Measurements from ENCODE around the gene COL5A2.

The COL5A2 gene

DNA sequence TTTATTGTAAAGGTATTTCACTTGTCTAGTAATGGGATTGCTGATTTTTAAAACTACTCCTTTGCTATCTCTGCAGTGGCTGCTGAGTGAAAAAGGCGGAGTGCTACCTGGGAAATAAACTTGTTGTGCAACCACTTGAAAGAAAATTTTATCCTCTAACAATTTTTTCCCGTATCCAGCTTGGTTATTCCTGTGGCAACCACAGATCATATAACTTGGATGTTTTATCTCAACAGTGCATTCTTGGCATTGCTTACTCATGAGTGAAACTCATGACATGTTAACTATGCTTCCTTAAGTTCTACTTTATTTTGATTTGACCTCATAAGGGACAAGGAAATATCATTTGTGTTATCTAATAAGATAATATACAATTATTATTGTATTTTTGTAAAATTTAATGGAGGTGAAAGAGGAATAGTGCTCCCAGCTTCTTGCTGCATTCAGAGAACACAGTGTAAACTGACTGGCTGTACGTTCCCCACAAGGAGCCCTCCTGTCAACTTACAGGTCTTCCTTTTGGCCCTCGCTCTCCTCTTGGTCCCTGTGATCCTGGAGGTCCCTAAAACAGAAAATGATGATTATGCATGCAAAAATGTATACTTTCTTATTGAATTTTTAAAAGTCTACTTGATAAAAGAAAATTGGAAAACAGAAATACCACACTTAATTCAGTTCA lies 82.7 kb downstream of the COL5A2 start:
- peak; percentile 21 for DNase-seq (ENCODE audit: low spot score)

DNA sequence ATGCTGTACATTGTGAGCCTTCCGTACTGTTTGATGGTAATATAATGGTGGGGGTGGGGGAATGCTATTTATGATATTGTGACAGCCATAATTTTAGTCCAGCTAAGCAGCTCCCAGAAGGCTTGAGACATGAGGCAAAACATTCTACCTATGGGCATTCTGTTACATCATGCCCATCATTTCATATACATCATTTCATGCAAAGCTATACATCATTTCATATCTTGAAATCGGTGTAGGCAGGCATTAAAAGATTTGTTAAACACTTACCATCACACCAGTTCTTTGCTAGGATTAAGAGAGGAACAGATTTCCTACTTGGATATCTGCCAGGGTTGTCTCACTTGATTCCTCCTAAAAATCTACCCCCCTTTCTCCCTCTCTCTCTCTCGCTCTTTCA lies 84.5 kb downstream of the COL5A2 start:
- no peak for DNase-seq (ENCODE audit: low spot score)

DNA sequence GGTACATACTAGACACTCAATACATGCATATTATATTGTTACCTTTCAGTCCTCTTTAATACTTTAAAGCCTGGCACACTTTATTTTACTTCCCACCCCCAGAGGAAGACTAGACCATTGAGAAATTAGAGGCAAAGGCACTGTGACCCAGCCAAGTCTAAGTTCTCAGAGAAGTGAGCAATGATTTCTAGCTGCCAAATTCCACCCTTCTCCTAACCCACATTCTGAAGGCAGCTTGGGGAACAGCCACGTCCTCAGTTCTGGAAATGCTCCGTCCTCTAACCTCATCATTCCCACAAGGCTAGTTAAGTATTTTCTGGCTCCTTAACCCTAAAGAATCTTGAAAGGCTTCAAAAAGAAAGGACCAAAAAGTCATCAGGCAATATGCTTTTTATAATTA lies 86.6 kb downstream of the COL5A2 start:
- no peak for DNase-seq (ENCODE audit: low spot score)

DNA sequence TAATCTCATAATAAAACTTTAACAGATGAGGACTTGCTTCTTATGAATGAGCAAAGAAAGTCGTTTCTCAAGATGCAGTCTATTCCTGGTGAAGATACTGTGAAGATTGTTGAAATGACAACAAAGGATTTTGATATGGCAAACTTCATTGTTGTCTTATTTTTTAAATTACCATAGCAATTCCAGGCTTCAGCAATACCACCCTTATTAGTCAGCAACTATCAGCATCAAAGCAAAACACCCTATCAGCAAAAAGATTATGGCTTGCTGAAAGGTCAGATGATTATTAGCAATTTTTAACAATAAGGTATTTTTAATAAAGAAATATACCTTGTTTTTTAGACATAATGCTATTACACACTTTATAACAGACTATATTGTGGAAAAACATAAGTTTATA lies 88.3 kb downstream of the COL5A2 start:
- DNase-seq (ENCODE audit: low spot score) = no peak

DNA sequence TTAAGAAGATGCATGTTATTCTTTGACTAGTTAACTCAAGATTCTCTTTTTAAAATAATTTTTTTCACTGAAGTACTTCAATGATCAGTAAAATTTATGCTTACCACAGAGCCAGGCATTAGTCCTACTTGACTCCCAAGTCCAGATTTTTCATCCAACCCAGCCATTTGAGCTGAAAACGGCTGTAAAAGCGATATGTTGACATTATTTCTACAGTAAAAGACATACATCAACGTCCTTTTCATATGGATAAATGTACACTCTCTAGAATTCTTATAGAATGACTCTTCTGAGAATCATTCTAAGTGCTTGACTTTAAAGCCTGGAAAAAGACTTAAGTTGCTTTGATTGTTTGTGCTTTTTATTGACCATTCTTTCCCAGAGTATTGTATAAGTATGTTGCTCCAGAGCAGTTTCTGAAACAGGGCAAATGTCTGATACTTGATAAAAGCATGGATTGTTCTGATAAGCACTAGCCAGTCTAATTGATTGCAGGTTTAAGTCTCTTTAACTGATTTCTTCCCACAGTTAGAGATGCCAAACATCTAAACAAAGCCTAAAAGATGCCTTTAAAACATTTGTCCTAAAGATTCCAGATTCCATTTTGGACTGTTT lies 90.9 kb downstream of the COL5A2 start:
- no peak for DNase-seq (ENCODE audit: low spot score)

DNA sequence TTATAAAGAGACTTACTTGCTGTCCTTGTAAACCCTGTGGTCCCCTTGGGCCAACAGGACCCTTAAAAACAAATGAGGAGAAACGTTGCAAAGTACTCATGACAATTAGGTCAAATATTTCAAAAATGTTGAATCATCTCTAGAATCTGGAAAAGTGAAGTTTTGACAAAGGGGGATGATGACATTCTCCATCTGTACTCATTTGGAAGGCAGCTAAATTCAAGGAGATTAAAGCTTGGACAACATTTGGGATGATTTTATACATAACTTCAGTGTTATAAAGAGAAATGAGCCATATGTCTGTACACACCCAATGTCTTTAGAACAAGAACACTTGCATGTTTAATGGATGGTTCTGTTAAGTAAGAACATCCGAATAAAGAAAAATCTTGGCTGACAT lies 92.9 kb downstream of the COL5A2 start:
- DNase-seq (ENCODE audit: low spot score) = peak; percentile 17

DNA sequence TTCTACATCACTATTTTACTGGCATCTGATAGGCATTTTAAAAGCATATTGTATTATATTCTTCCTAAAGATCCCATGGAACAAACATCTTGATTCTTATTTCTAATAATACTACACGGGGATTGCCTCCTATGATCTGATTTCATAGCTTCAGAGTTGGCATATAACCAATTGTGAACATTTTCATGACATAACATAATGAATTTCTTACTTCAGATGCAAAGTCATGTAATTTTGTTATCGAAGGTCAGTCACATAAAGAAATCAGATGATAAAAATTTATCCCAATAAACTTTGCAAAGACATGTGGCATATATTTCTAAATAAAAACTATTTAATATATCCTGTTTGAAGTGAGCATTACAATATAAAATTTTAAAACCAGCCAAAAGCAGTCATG lies 93.3 kb downstream of the COL5A2 start:
- DNase-seq (ENCODE audit: low spot score) = no peak

DNA sequence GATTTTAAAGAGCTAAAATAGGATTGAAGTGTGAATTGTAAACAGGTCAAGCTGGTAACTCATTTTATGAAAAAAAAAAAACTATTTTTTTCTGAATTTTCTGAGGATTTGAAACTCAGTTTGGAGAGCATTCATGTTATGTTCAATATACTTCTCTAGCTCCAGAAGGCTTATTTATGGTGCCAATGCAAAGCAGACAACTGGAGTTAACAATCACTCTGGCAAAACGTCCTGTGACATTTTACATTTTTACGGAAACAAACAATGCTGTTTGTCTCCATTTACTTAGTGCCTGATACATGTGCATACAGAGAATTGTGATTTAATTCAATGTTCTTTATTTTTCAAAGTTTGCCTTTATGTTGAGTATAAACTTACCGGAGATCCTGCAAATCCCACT lies 96.0 kb downstream of the COL5A2 start:
- DNase-seq (ENCODE audit: low spot score) = no peak

DNA sequence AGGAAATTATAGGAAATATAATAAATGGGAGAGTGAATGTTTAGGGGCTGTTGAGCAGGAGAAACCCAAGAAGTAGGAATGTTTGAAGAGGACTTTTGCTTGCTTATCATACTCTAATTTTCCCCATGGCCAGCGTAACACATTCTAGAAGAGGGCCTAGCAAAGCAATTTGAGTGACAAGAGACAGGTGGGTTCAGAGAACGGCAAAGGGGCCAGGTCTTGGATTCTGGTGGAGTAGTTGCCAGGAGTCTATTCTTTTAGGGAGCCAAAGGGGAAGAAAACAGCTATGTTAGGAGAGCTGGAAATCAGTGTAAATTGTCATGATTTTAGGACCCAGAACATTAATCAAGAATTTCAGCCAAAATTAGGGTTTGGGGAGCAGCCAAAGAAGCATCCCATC lies 96.5 kb downstream of the COL5A2 start:
- DNase-seq (ENCODE audit: low spot score) = no peak

DNA sequence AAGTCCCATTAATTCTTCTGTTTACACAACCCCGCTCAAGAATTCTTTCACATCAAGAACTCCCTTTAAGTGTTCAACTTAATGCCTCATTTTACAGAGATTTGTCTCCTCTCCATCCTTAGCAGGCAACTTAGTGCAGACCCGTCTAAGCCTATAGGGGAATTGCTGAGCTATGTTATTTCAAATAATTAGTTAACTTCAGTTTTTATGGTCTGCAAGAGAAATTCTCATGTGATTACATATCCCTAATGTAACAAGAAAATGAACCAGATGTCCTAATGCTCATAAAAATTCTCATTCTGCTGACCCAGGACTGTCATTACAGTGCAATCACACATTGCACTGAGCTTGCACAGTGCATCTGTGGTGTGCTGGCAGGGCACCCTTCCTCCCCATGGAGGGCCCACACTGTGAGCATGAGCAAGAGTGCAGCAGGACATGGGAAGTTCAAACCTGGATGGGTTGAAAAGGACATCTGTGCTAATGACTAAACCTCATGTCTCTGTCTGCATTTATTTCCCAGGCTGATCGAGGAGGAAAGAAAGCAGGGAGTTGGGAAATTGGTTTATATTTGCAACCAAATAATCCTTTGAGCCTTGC lies 97.1 kb downstream of the COL5A2 start:
- no peak for DNase-seq (ENCODE audit: low spot score)

DNA sequence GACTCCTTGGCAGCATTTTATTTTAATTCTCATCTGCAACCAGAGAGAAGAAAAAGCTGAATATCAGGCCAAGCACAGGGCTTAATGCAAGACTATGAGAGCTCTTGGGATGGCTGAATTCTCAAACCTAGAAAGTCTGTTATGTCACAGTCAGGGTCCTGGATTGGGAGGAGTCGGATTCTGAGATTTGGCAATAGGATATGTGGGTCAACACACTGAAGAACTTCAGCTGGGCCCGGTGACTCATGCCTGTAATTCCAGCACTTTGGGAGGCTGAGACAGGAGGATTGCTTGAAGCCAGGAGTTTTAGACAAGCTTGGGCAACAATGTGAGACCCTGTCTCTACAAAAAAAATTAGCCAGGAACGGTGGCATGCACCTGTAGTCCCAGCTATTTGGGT lies 103.0 kb downstream of the COL5A2 start:
- no peak for DNase-seq (ENCODE audit: low spot score)

DNA sequence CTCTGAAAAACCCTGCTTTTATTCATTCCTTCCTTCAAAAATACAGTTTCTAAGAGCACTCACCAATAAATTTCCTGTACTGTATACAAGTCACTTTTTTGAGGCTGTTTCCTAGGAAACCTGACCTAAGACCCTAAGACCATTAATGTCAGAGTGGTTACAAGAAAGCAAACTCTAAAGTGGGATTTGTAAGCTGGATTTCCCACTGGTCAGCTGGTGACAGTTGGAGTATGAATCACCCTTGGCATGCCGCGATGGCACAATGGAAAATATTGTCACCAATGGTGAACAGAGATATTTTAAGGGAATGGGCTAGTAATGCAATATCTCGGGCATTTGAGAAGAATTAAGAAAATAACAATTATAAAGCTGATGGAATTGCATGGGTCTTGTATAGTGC lies 103.4 kb downstream of the COL5A2 start:
- DNase-seq (ENCODE audit: low spot score) = no peak

DNA sequence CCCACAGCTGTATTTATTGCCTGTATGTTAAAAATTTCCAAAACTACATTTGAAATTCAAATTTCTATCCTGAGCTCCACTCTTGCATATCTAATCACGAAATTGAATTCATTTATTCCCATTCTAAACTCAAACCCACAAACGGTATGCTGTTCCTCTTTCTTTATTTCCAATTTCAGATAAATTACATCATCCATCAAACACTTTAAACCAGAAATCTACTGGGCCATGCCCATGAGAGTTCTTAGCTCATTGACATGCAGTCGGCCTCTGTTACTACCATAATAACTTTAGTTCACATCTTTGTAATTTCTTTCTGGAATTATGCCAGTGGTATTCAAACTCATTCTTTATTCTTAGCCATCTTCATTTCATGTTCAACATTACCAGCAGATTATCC lies 105.1 kb downstream of the COL5A2 start:
- no peak for DNase-seq (ENCODE audit: low spot score)

DNA sequence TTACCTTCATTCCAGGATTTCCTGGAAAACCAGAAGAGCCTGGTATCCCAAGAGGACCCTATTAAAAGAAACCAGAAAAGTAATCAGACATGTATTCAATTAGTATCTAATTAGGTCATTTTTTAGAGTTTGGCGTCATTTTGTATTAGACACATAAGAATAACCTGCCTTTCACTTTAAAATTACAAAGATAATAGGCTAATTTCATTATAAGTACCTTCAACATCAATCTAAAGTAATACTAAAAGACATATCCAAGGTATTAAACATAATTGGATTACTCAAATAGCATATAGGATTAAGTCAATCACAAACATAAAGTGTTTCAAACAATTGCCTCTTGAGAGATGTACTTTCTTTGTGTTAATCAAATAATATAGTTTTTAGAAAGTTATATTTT lies 107.5 kb downstream of the COL5A2 start:
- DNase-seq (ENCODE audit: low spot score) = no peak

DNA sequence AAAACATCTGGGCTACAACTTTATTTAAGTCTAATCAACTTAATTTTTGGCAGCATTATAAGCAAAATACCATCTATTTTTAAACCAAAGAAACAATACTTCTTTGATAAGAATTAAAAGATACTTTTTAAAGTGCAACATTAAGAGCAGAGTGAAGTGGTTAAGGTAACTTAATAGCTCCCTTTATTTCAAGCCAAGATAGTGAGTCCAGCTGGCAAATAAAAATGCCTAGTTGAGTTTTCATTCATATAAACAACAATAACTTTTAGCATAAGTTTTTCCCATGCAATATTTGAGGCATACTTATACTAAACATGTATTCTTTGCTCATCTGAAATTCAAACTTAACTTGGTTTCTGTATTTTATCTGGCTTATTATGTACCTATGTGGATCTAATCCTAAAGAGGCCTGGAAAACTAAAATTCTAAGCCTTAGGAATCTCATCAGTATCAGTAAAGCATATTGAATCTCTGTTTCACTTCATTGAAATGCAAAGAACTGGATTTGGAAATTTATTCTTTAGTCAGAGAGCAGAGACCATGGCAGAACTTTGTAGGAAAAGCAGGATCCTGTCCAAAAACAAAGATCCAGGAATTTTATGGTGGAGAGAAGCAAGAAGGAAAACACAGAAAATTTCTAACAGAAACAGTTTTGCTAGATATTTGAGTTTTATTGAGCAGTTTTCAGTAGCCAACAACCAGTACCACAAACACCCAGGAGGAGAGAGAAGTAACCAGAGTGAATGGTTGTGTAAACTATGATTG lies 109.5 kb downstream of the COL5A2 start:
- DNase-seq (ENCODE audit: low spot score) = no peak

DNA sequence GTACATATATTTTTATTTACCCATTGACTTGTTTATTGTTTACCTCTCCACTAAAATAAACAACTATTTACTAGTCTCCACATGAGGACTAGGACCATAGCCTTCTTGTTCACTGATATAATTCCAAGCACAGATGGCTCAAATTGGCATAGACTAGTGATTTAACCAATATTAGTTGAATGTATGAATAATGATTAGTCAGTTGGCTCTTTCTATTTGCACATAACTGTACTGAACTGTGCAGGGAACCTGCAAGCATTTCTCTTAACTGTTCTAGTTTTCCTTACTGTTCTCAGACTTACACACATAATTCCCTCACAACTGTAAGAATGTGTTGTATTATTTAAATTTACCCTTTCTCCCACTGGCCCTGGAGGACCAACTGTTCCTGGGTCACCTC lies 113.5 kb downstream of the COL5A2 start:
- DNase-seq (ENCODE audit: low spot score) = peak; percentile 18

DNA sequence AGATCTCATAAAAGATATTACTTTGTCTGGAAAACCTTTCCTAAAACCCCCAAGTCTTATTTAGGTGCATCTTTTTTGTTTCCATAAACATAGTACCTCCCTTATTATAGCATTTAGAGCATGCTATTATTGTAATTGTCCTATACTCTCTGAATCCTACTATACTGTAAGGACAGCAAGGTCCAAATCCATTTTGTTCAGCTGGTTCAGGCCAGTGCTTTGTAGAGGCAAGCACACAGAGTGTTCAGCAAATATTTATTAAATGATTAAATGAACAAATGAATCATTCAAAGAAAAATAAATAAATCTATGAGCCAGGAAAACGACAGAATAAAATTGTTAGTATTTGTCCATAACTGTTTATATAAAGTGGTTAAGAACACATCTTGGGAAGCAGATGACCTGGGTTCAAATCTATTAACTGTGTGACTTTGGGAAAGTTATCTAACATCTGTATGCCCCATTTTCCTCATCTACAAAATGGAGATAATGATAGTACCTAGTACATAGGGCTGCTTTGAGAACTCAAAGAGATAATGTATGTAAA lies 119.4 kb downstream of the COL5A2 start:
- DNase-seq (ENCODE audit: low spot score) = no peak

DNA sequence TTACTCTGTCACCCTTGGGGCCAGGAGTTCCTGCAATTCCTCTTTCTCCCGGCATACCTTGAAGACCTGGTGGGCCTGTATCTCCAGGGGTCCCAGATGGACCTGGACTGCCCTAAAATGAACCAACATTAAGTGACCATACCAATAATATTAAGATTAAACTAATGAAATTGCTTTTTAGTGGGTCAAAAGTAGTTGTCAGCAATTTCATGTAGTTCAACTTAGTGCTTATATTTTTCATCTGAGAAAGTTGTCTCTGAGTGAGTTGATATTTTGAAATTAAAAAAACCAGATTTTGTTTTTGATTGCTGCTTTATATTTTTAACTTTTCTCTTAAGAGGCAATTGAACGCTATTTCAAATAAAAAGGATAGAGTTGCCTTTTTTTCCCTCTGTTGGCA lies 122.2 kb downstream of the COL5A2 start:
- no peak for DNase-seq (ENCODE audit: low spot score)

DNA sequence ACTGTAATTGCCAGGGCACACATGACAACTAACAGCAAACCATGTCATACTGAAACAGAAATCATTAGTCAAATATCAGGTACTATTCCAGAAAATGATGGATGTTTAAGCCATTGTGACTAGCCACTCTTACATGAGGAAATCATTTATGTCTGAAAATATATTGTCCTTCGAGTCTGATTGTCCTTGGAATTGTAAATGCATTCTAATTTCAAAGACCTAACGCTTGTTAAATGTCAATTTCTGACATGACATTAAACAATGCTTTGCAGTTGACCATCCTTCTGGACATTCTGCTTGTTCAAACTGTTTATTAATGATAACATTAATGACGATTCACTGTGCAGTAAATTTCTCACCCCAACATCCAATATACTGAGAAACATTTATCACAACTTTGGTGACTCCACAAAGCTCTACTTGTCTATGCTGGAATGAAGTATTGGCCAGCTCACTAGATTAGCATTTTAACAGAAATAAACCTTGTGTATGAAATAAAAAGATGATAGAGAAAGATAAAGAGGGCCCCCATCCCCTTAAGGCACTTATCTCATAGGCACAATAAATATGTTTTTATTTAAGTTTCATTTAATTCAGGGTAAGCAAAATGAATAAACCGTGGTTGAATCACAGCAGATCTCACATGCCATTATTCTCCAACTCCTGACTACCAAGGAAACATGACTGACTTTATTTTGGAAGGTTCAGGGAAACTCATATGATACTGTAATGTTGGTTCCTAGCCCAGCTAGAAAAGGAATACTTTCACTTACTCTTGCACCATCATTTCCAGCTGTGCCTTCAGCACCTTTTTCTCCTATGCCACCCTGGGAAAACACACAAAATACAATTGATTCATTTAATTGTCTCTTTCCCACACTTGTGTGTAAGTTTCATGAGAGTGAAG lies 123.1 kb downstream of the COL5A2 start:
- DNase-seq (ENCODE audit: low spot score) = no peak

DNA sequence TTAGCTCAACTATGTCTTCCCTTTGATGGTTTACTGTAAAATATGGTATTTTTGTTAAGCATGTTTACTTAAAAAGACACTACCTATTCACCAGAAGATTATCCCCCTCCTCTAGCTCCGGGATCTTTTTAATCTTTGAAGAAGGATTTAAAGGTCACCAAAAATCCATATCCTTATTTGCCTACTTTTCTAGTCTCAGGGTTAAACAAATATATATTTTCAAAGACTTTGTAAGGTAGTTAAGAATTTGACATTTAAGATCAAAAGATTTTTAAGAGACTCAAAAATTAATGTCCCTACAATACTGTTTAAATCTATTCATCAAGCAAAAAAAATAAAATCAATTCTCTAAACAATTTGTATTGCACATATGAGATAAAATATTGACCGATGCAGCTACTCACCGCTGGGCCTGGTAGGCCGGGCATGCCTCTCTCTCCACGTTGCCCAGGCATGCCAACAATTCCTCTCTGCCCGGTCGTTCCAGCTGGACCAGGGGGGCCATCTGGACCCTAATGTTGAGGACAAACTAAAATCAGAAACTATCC lies 129.3 kb downstream of the COL5A2 start:
- DNase-seq (ENCODE audit: low spot score) = no peak

DNA sequence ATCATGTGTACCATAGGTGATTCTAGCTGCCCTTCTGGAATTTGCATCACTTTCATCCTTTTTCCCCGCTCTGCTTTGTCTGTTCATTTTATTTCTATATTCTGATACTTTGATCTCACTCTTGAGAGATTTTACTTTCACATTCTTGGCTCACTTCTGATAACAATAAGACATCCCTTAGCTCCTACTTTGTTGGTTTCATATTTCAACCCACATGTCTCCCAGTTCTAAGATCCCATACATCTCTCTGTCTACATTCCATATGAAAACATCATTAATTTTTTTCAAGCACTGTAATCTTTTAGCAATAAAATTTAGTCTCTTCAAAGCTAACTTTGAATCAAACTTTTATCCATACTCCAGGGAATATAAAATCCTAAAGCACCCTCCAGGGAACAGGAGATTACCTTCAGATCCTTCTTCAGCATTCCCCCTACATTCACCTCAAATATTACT lies 129.8 kb downstream of the COL5A2 start:
- DNase-seq (ENCODE audit: low spot score) = no peak
